ENCODE measurements around the gene ZBTB21. TPM values are rescaled to one million over a fixed set of nuclear protein-coding genes. Genes with fewer than 3 reads are reported as not detected.

The ZBTB21 gene
- total and polyA plus RNA-seq, 9 of the 15 experiments (the other 6 are each of a cell fraction or from before 2014, with no cell fraction given) = 2.2 to 15.2 (median 8.7) TPM

- in situ Hi-C loops (cut with MboI) = no loop called here
- no peaks in the 10 kb centered on the region for H3K9me1 ChIP-seq (ENCODE audit: control insufficient read depth, insufficient read depth, low read length)
- DNase-seq (ENCODE audit: extremely low read depth in 1 of 4, low spot score in 3 of 4) (no peak), ATAC-seq (0 out of 3 replicates have a peak, but pooled peaks have one; percentile 10), FAIRE-seq (no peak)
- no peaks in the 10 kb centered on the region for H3K79me2 ChIP-seq (ENCODE audit: control insufficient read depth, insufficient read depth, low read length)
- H3K9me3 ChIP-seq (replicated peaks; ENCODE audit: control insufficient read depth, insufficient read depth, low read depth, low read length) = no peaks in the 10 kb centered on the region
- TF ChIP-seq ZNF133 (CRISPR knock-in tag; IDR thresholded peaks at IDR 0.05) (no peak), CTBP1 (IDR thresholded peaks at IDR 0.05; ENCODE audit: borderline replicate concordance) (no peak), ETV1 (tag; conservative IDR thresholded peaks at IDR 0.05; ENCODE audit: low read depth) (no peak), RAD51 (IDR thresholded peaks at IDR 0.05; ENCODE audit: borderline replicate concordance, low read depth) (no peak), ETS2 (tag; IDR thresholded peaks at IDR 0.05; ENCODE audit: borderline replicate concordance, poor library complexity, severe bottlenecking) (no peak), FOXM1 (IDR thresholded peaks at IDR 0.05; ENCODE audit: low read depth) (no peak), FOXM1 (CRISPR knock-in tag; IDR thresholded peaks at IDR 0.05; ENCODE audit: low read depth) (no peak), ZNF311 (CRISPR knock-in tag; IDR thresholded peaks at IDR 0.05) (no peak), DACH1 (IDR thresholded peaks at IDR 0.05; ENCODE audit: partially characterized antibody) (no peak), ZNF507 (tag; conservative IDR thresholded peaks at IDR 0.05) (no peak), KAT7 (CRISPR knock-in tag; IDR thresholded peaks at IDR 0.05; ENCODE audit: borderline replicate concordance) (no peak)
- 1% methylated on average over 9 of the region's 9 CpGs for WGBS (ENCODE audit: insufficient coverage, low coverage, missing lambda C conversion rate)
- H3K27me3 ChIP-seq (ENCODE audit: control insufficient read depth in 2 of 2, insufficient read depth in 2 of 2, low read length in 2 of 2) = peaks cover 68 to 78% of the 10 kb centered on the region in 2 experiments
- CTCF ChIA-PET (ENCODE audit: low intra/inter-chr PET ratio) = no interaction called here
- peaks cover 0 to 6% of the 10 kb centered on the region in 2 experiments; a peak in 1 of 5 replicates for H3K4me1 ChIP-seq (replicated peaks in 1 of 2; ENCODE audit: control insufficient read depth in 2 of 2, insufficient read depth in 2 of 2, low read length in 2 of 2)
- H3K4me3 ChIP-seq = no peak overlapping the region
- BruUV-seq (replicated peaks) = no TSS peak
- POLR2A ChIA-PET = interaction anchor here (0.7 to 1.6 kb wide), 4 partner anchors 10 to 31 kb away, joined by 3 to 4 read pairs (median 4); partner anchors contain the start of gene ZBTB21
- no peaks in the 10 kb centered on the region for H3K36me3 ChIP-seq (ENCODE audit: control insufficient read depth, insufficient read depth, low read length)
- H3K4me2 ChIP-seq (ENCODE audit: insufficient read depth, low read length) = no peak overlapping the region
- no peak overlapping the region for H3K27ac ChIP-seq (ENCODE audit: extremely low read depth, low read depth, low read length)
- intact Hi-C loops (cut with micrococcal nuclease) = loop anchor here (10.0 kb wide), 1 partner anchor 59 kb away; no protein-coding TSS in a partner anchor
- H4K20me1 ChIP-seq (replicated peaks; ENCODE audit: control insufficient read depth, insufficient read depth, low read length) = peaks cover 13% of the 10 kb centered on the region; the same call in 1 of the 2 replicates
- H2AFZ ChIP-seq (ENCODE audit: low read depth, low read length) = no peak overlapping the region
- H3K9ac ChIP-seq (ENCODE audit: insufficient read depth in 1 of 2, low read depth in 2 of 2, low read length in 2 of 2) = no peak overlapping the region
Measured at GRCh38 chr21:42026082-42026435, 15.9 kb upstream of the ZBTB21 start.

Data from K562 (cell line).